Adrenal gland (tissue), 12 donors: ENCODE results near the gene C4BPB. TPM values are rescaled to one million over a fixed set of nuclear protein-coding genes. Genes with fewer than 3 reads are reported as not detected.

Source experiments
- DNase-seq, 7 donors: peaks; one replicate each; pipeline ENCODE4 v3.0.0-alpha.2; 2019 to 2020
- H3K27ac ChIP-seq, 5 donors: fragments of 200-600 bp; sonication (generic) in 4 of 5; 1 replicate in 3 of 5; 2 replicates in 2 of 5; pipeline versions ENCODE4 v1.5.1 to v1.8.0; 2016 to 2020; ENCODE audit warnings: mild to moderate bottlenecking in 1 of 5
- H3K27me3 ChIP-seq: fragments of 200-600 bp; 2 replicates; pipeline ENCODE4 v1.8.0; 2021
- H3K36me3 ChIP-seq, 2 donors: fragments of 200-600 bp; replicated peaks in 1 of 2; 1 replicate in 1 of 2; 2 replicates in 1 of 2; pipeline versions ENCODE4 v1.5.1 to v1.8.0; 2018 to 2022
- H3K4me1 ChIP-seq, 2 donors: fragments of 200-600 bp; replicated peaks in 1 of 2; 1 replicate in 1 of 2; 2 replicates in 1 of 2; pipeline versions ENCODE4 v1.5.1 to v1.8.0; 2018 to 2021
- H3K4me3 ChIP-seq, 4 donors: fragments of 200-600 bp; sonication (generic) in 3 of 4; one replicate each; pipeline ENCODE4 v1.5.1; 2016 to 2018
- H3K9me3 ChIP-seq, 3 donors: fragments of 200-600 bp; sonication (generic) in 1 of 3; replicated peaks in 1 of 3; 1 replicate in 2 of 3; 2 replicates in 1 of 3; pipeline versions ENCODE4 v1.5.1 to v1.8.0; 2016 to 2021
- POLR2A ChIP-seq, 2 donors: fragments of 450-650 bp; IDR thresholded peaks; one replicate each; pipeline ENCODE4 v1.6.1; 2017; ENCODE audit warnings: antibody characterized with exemption in 2 of 2, mild to moderate bottlenecking in 2 of 2, moderate library complexity in 1 of 2
- WGBS, 4 donors: extraction: QIAGEN DNeasy Blood & Tissue Kit in 2 of 4; methylation state at CpG; one replicate each; pipeline versions ENCODE4 v1.1.5 to v1.1.7; 2013 to 2017; 5-methylcytosine and 5-hydroxymethylcytosine counted together
- intact Hi-C, 2 donors: fragments of 100-400 bp; cut with DNase I; formaldehyde crosslinking; loops; one replicate each; pipeline versions ENCODE4 v1.14.1 to v1.15.0; 2022 to 2023
- polyA plus RNA-seq, 3 donors: library from polyadenylated mRNA; stranded (reverse); fragments of 200-250 nt in 2 of 3; fragments of 350-450 nt in 1 of 3; fragmentation: Illumina TruSeq in 1 of 3; extraction: RNeasy Lipid Tissue Mini Kit (QIAGEN cat#74804) in 1 of 3; gene quantifications; one replicate each; pipeline ENCODE4 v1.2.3, GENCODE V29; 2013 to 2014
- total RNA-seq, 9 donors: library from RNA; depleted of rRNA in 4 of 9; stranded (reverse); fragments of >200 nt in 4 of 9; fragments of 120-200 nt in 1 of 9; fragmentation: NEBNext Ultra II Directional in 1 of 9; extraction: Animal tissue kit (Norgen Biotek cat#: 25700) in 1 of 9; gene quantifications; one replicate each; pipeline versions ENCODE4 v1.1.0 to v1.2.4, GENCODE V29; 2013 to 2023
- TF ChIP-seq, protein P1 (sequence below), 6 experiments: fragments of 450-650 bp in 4 of 6; fragments of 200-600 bp in 2 of 6; sonication (generic) in 1 of 6; IDR thresholded peaks; 1 replicate in 5 of 6; 2 replicates in 1 of 6; pipeline versions ENCODE4 v1.5.1 to v1.8.0; 2016 to 2021; ENCODE audit warnings: antibody characterized with exemption in 6 of 6, mild to moderate bottlenecking in 2 of 6, moderate library complexity in 1 of 6
- donor health status: healthy with polysubstance abuse.
- donor health status: Bipolar disorder and iron deficiency.
- donor health status: DM: yes; HTN: yes; CAD: no.
- donor health status: DM: no; HTN: no; CAD: no.
- donor health status: DM: no; HTN: no; CAD: no.
- donor health status: DM: yes; HTN: yes; CAD: no.

The C4BPB gene
- total and polyA plus RNA-seq, 12 donors = 0.20 to 1.4 (median 0.50) TPM; not detected in 2

DNA sequence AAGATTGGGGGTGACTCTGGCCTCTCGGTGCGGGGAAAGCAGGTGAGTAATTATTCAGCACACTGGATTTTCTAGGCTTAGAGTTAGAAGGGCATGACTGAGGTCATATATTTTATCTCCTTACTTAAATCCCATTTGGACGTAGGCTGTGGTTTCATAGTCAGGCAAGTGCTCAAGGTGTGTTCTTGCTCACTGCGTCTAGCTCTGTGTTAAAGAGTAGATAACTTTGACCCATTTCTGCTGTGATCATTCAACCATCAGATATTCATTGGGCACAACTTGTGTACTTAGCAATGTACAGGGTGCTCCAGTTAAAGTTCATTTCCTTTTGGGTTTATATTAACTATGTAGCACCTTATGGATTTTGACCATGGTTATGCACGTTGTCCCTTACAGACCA is 21.0 kb upstream of the C4BPB start:
- H3K4me1 ChIP-seq = no peaks in the 10 kb centered on the region
- no peaks in the 10 kb centered on the region for H3K27me3 ChIP-seq
- H3K4me3 ChIP-seq = no peak overlapping the region
- peaks cover 0 to 69% of the 10 kb centered on the region in 2 donors for H3K36me3 ChIP-seq
- TF ChIP-seq, protein P1, sequence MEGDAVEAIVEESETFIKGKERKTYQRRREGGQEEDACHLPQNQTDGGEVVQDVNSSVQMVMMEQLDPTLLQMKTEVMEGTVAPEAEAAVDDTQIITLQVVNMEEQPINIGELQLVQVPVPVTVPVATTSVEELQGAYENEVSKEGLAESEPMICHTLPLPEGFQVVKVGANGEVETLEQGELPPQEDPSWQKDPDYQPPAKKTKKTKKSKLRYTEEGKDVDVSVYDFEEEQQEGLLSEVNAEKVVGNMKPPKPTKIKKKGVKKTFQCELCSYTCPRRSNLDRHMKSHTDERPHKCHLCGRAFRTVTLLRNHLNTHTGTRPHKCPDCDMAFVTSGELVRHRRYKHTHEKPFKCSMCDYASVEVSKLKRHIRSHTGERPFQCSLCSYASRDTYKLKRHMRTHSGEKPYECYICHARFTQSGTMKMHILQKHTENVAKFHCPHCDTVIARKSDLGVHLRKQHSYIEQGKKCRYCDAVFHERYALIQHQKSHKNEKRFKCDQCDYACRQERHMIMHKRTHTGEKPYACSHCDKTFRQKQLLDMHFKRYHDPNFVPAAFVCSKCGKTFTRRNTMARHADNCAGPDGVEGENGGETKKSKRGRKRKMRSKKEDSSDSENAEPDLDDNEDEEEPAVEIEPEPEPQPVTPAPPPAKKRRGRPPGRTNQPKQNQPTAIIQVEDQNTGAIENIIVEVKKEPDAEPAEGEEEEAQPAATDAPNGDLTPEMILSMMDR (IDR thresholded peaks at IDR 0.05) = no peak
- no peak for TF ChIP-seq POLR2A (IDR thresholded peaks at IDR 0.05)
- 76 to 96% (median 89%) methylated on average over 5 of the region's 5 CpGs for WGBS, 4 donors
- no peaks in the 10 kb centered on the region for H3K9me3 ChIP-seq
- no peak overlapping the region for H3K27ac ChIP-seq
- DNase-seq = no peak
- intact Hi-C loops = no loop called here

DNA sequence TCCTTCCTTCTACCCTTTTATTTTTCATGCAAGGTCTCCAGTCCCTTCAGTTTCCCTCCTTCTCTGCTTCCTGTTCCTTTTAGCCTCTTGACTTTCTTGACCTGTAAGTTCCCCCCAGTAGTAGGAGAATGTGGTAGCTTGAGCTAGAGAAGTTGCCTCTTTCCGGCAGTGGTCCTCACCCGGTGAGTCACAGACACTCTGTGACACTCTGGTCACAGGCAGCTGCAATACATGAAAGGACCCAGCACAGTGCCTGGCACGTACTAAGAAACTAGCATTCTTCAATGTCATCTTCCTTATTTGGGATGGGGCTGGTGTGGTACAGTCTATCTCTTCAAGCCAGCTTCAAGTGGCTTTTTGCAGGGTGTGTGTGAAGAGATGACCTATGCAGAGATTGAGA is 19.6 kb upstream of the C4BPB start:
- H3K9me3 ChIP-seq = no peaks in the 10 kb centered on the region
- intact Hi-C loops = no loop called here
- H3K27ac ChIP-seq = no peak overlapping the region
- TF ChIP-seq POLR2A (IDR thresholded peaks at IDR 0.05) = no peak
- TF ChIP-seq, protein P1 (IDR thresholded peaks at IDR 0.05) = no peak
- H3K4me3 ChIP-seq = no peak overlapping the region
- H3K4me1 ChIP-seq = no peaks in the 10 kb centered on the region
- H3K27me3 ChIP-seq = no peaks in the 10 kb centered on the region
- peaks cover 0 to 59% of the 10 kb centered on the region in 2 donors for H3K36me3 ChIP-seq
- WGBS, 4 donors = 79 to 89% (median 83%) methylated on average over 3 of the region's 3 CpGs
- no peak for DNase-seq

DNA sequence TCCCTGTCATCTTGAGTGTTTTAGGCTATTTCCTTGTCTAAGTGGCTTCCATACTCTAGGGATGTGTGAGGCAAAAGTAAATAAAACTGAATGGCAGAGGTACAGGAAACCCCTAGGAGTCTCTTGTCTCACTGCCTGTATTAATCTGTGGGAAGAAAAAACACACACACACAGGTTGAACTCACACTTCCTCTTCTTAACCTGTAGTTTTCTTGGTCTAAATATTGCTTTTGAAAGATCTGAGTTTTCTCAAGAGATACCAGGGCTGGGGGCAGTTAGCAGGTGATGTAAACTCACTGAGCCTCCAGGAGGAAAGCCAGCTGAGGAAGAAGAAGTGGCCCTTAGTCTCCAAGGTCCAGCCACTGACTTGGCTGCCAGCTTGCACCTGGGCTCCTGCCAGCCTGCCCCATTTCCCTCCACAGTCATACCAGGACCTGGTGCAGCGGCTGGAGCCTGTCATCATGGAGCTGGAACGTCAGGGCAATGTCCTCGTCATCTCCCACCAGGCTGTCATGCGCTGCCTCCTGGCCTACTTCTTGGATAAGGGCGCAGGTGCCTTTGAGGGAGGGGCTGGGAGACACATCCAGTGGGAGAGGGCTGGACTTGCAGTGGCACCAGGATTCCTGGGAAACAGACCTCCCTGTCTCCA is 18.7 kb upstream of the C4BPB start:
- Histone ChIP-seq H3K4me3 (no peak overlapping the region), H3K27me3 (no peaks in the 10 kb centered on the region), H3K4me1 (no peaks in the 10 kb centered on the region), H3K27ac (no peak overlapping the region), H3K9me3 (no peaks in the 10 kb centered on the region), H3K36me3 (peaks cover 0 to 52% of the 10 kb centered on the region in 2 donors)
- DNase-seq = no peak
- TF ChIP-seq POLR2A (IDR thresholded peaks at IDR 0.05) = no peak
- TF ChIP-seq, protein P1 (IDR thresholded peaks at IDR 0.05) = no peak
- intact Hi-C loops = loop anchor here in 1 of 2 donors (5.0 kb wide), 1 partner anchor 332 kb away; no protein-coding TSS in a partner anchor
- 88 to 93% (median 91%) methylated on average over 5 of the region's 5 CpGs; no CpG with 5 or more reads in 1 of the 4 donors for WGBS, 4 donors

DNA sequence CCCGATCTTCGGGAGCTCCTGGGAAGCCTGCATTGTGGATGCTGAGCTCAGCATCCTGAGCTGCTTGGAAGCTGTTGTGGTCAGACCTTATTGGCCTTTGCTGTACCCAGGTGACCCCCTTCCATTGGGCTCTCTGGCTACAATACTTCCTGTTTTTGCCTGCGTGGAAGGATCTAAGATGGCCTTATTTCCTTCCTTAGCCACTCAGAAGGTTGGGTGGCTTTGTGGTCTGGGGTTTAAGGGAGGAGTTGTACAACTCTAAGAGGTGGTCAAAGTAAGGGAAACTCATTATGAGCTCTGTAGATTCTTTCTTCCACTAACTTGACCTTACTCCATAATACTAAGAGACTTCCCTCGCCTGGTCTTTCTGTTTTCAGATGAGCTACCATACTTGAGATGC is 17.8 kb upstream of the C4BPB start:
- Histone ChIP-seq H3K27me3 (no peaks in the 10 kb centered on the region), H3K27ac (no peak overlapping the region), H3K4me1 (no peaks in the 10 kb centered on the region), H3K4me3 (no peak overlapping the region), H3K9me3 (no peaks in the 10 kb centered on the region), H3K36me3 (peaks cover 0 to 51% of the 10 kb centered on the region in 2 donors)
- intact Hi-C loops = loop anchor here in 1 of 2 donors (5.0 kb wide), 1 partner anchor 331 kb away; no protein-coding TSS in a partner anchor
- no peak for TF ChIP-seq POLR2A (IDR thresholded peaks at IDR 0.05)
- TF ChIP-seq, protein P1 (IDR thresholded peaks at IDR 0.05) = no peak
- DNase-seq = no peak
- 62 to 81% (median 73%) methylated on average over 2 to 4 of the region's 4 CpGs for WGBS, 4 donors
